ENCODE measurements around the gene UMPS.

- TF ChIP-seq CTCF (conservative IDR thresholded peaks at IDR 0.05; ENCODE audit: low read length) (no peak), EZH2phosphoT487 (IDR thresholded peaks at IDR 0.05; ENCODE audit: borderline replicate concordance) (no peak)
These were observed 34.9 kb upstream of the UMPS start for GRCh38 chr3:124695369-124695768.

Measured in Loucy (cell line).